Activated naive CD4-positive, alpha-beta T cell treated with anti-CD3 and anti-CD28 coated beads, Interleukin-2, amount 10 ng/mL, durations not matched to agents 7 days and 5 days (primary cell): ENCODE data around the gene GPR183.

ENCODE experiments used
- CTCF ChIA-PET: fragments of 350-600 bp; sonication (Branson Sonifier 250); formaldehyde crosslinking; loops from one replicate; lab custom pipeline; 2021; ENCODE audit warnings: antibody characterized with exemption; lab: Charles Lee
- DNase-seq: peaks from one replicate; pipeline ENCODE4 v3.0.0-alpha.2; 2020
- H3K27ac Mint-ChIP-seq: one replicate; pipeline ENCODE4 v1.8.0; 2021; ENCODE audit warnings: mild to moderate bottlenecking, moderate library complexity, mixed read lengths
- H3K27me3 Mint-ChIP-seq: one replicate; pipeline ENCODE4 v1.8.0; 2021; ENCODE audit warnings: mild to moderate bottlenecking, mixed read lengths
- H3K36me3 Mint-ChIP-seq: one replicate; pipeline ENCODE4 v1.8.0; 2021; ENCODE audit warnings: mixed read lengths
- H3K4me1 Mint-ChIP-seq: one replicate; pipeline ENCODE4 v1.8.0; 2021; ENCODE audit warnings: mixed read lengths
- H3K4me3 Mint-ChIP-seq: one replicate; pipeline ENCODE4 v1.8.0; 2021; ENCODE audit warnings: mild to moderate bottlenecking, moderate library complexity, mixed read lengths
- H3K9me3 Mint-ChIP-seq: one replicate; pipeline ENCODE4 v1.8.0; 2021; ENCODE audit warnings: mixed read lengths

Gene GPR183

GRCh38 chr13:99302637-99303505, 4.3 kb downstream of the GPR183 start:
- H3K27ac Mint-ChIP-seq: peak overlapping the region; percentile 84

GRCh38 chr13:99301913-99302636, 5.1 kb downstream of the GPR183 start:
- Mint-ChIP-seq H3K4me3 (peak overlapping the region; percentile 1), H3K27me3 (no peaks in the 10 kb centered on the region), H3K27ac (peak overlapping the region; percentile 84), H3K4me1 (peaks cover 86% of the 10 kb centered on the region), H3K36me3 (peaks cover 35% of the 10 kb centered on the region), H3K9me3 (no peaks in the 10 kb centered on the region)
- CTCF ChIA-PET: interaction anchor here (0.7 to 1.5 kb wide), 4 partner anchors 14 to 133 kb away, joined by 3 to 4 read pairs (median 3); no protein-coding TSS in a partner anchor
- DNase-seq: no peak

More at GRCh38 chr13:99302637-99303505, 4.3 kb downstream of the GPR183 start:
- H3K4me1 Mint-ChIP-seq: peaks cover 86% of the 10 kb centered on the region
- H3K36me3 Mint-ChIP-seq: peaks cover 31% of the 10 kb centered on the region
- no peaks in the 10 kb centered on the region for H3K27me3 Mint-ChIP-seq
- peak overlapping the region; percentile 70 for H3K4me3 Mint-ChIP-seq
- H3K9me3 Mint-ChIP-seq: no peaks in the 10 kb centered on the region
- CTCF ChIA-PET: interaction anchor here (0.7 to 1.5 kb wide), 7 partner anchors 15 to 134 kb away, joined by 3 to 5 read pairs (median 3); no protein-coding TSS in a partner anchor
- DNase-seq: no peak

- Mint-ChIP-seq H3K4me1 (peaks cover 86% of the 10 kb centered on the region), H3K27ac (peak overlapping the region; percentile 76), H3K36me3 (peaks cover 36% of the 10 kb centered on the region), H3K9me3 (no peaks in the 10 kb centered on the region), H3K4me3 (peak overlapping the region; percentile 25), H3K27me3 (no peaks in the 10 kb centered on the region)
- no peak for DNase-seq
- CTCF ChIA-PET: interaction anchor here (1.5 kb wide), 1 partner anchor 13 kb away, joined by 4 read pairs; no protein-coding TSS in a partner anchor
Measured at GRCh38 chr13:99301056-99301838, 6.0 kb downstream of the GPR183 start.

- no peak for DNase-seq
- H3K27me3 Mint-ChIP-seq: no peaks in the 10 kb centered on the region
- H3K4me1 Mint-ChIP-seq: peaks cover 88% of the 10 kb centered on the region
- CTCF ChIA-PET: interaction anchor here (1.3 kb wide), 1 partner anchor 137 kb away, joined by 5 read pairs; no protein-coding TSS in a partner anchor
- no peak overlapping the region for H3K27ac Mint-ChIP-seq
- H3K9me3 Mint-ChIP-seq: no peaks in the 10 kb centered on the region
- H3K4me3 Mint-ChIP-seq: no peak overlapping the region
- peaks cover 45% of the 10 kb centered on the region for H3K36me3 Mint-ChIP-seq
Measured at GRCh38 chr13:99299920-99300341, 7.3 kb downstream of the GPR183 start.

GRCh38 chr13:99299256-99299919, 7.8 kb downstream of the GPR183 start:
- H3K9me3 Mint-ChIP-seq: no peaks in the 10 kb centered on the region
- H3K4me3 Mint-ChIP-seq: no peak overlapping the region
- H3K27ac Mint-ChIP-seq: no peak overlapping the region

GRCh38 chr13:99298056-99298455, 9.1 kb downstream of the GPR183 start:
- no peaks in the 10 kb centered on the region for H3K9me3 Mint-ChIP-seq

More at GRCh38 chr13:99299256-99299919, 7.8 kb downstream of the GPR183 start:
- Mint-ChIP-seq H3K27me3 (no peaks in the 10 kb centered on the region), H3K4me1 (peaks cover 86% of the 10 kb centered on the region), H3K36me3 (peaks cover 44% of the 10 kb centered on the region)
- no peak for DNase-seq
- CTCF ChIA-PET: interaction anchor here (1.0 to 1.3 kb wide), 2 partner anchors 29 to 138 kb away, joined by 3 to 5 read pairs; no protein-coding TSS in a partner anchor

GRCh38 chr13:99297331-99297730, 9.9 kb downstream of the GPR183 start:
- peak overlapping the region; percentile 90 for H3K27ac Mint-ChIP-seq
- no peak for DNase-seq
- no peaks in the 10 kb centered on the region for H3K9me3 Mint-ChIP-seq
- H3K4me1 Mint-ChIP-seq: peaks cover 82% of the 10 kb centered on the region
- H3K27me3 Mint-ChIP-seq: no peaks in the 10 kb centered on the region
- CTCF ChIA-PET: interaction anchor here (0.6 to 2.6 kb wide), 13 partner anchors 9 to 139 kb away, joined by 3 to 15 read pairs (median 4); no protein-coding TSS in a partner anchor
- H3K36me3 Mint-ChIP-seq: peaks cover 46% of the 10 kb centered on the region
- H3K4me3 Mint-ChIP-seq: peak overlapping the region; percentile 36

More at GRCh38 chr13:99298056-99298455, 9.1 kb downstream of the GPR183 start:
- Mint-ChIP-seq H3K27me3 (no peaks in the 10 kb centered on the region), H3K4me3 (no peak overlapping the region), H3K4me1 (peaks cover 85% of the 10 kb centered on the region), H3K27ac (peak overlapping the region; percentile 90), H3K36me3 (peaks cover 44% of the 10 kb centered on the region)
- CTCF ChIA-PET: interaction anchor here (0.8 to 2.6 kb wide), 11 partner anchors 10 to 138 kb away, joined by 3 to 15 read pairs (median 4); no protein-coding TSS in a partner anchor
- no peak for DNase-seq

GRCh38 chr13:99296398-99296797, 10.8 kb downstream of the GPR183 start:
- DNase-seq: no peak
- peak overlapping the region; percentile 58 for H3K4me3 Mint-ChIP-seq
- H3K27me3 Mint-ChIP-seq: no peaks in the 10 kb centered on the region
- peak overlapping the region; percentile 90 for H3K27ac Mint-ChIP-seq
- H3K9me3 Mint-ChIP-seq: no peaks in the 10 kb centered on the region
- peaks cover 75% of the 10 kb centered on the region for H3K4me1 Mint-ChIP-seq
- CTCF ChIA-PET: interaction anchor here (0.8 to 2.6 kb wide), 5 partner anchors 26 to 140 kb away, joined by 4 to 15 read pairs (median 8); no protein-coding TSS in a partner anchor
- peaks cover 43% of the 10 kb centered on the region for H3K36me3 Mint-ChIP-seq

GRCh38 chr13:99295488-99296252, 11.5 kb downstream of the GPR183 start:
- CTCF ChIA-PET: interaction anchor here (0.8 to 2.6 kb wide), 4 partner anchors 25 to 141 kb away, joined by 4 to 15 read pairs (median 8); no protein-coding TSS in a partner anchor
- Mint-ChIP-seq H3K36me3 (peaks cover 49% of the 10 kb centered on the region), H3K4me3 (peak overlapping the region; percentile 22), H3K27me3 (no peaks in the 10 kb centered on the region), H3K27ac (peak overlapping the region; percentile 77), H3K9me3 (no peaks in the 10 kb centered on the region), H3K4me1 (peaks cover 76% of the 10 kb centered on the region)
- DNase-seq: peak; percentile 20

GRCh38 chr13:99294958-99295357, 12.2 kb downstream of the GPR183 start:
- Mint-ChIP-seq H3K36me3 (peaks cover 52% of the 10 kb centered on the region), H3K4me1 (peaks cover 74% of the 10 kb centered on the region), H3K27me3 (no peaks in the 10 kb centered on the region), H3K27ac (peak overlapping the region; percentile 77), H3K4me3 (no peak overlapping the region), H3K9me3 (no peaks in the 10 kb centered on the region)
- CTCF ChIA-PET: no interaction called here
- DNase-seq: no peak

- Mint-ChIP-seq H3K9me3 (no peaks in the 10 kb centered on the region), H3K36me3 (peaks cover 54% of the 10 kb centered on the region), H3K4me3 (no peak overlapping the region), H3K27ac (no peak overlapping the region), H3K4me1 (peaks cover 75% of the 10 kb centered on the region), H3K27me3 (no peaks in the 10 kb centered on the region)
- CTCF ChIA-PET: interaction anchor here (0.8 to 2.5 kb wide), 3 partner anchors 28 to 93 kb away, joined by 3 to 8 read pairs (median 4); no protein-coding TSS in a partner anchor
- no peak for DNase-seq
Measured at GRCh38 chr13:99294198-99294597, 13.0 kb downstream of the GPR183 start.

- CTCF ChIA-PET: interaction anchor here (1.8 to 2.5 kb wide), 3 partner anchors 24 to 144 kb away, joined by 4 to 9 read pairs (median 8); no protein-coding TSS in a partner anchor
- Mint-ChIP-seq H3K36me3 (peaks cover 58% of the 10 kb centered on the region), H3K27ac (no peak overlapping the region), H3K27me3 (no peaks in the 10 kb centered on the region), H3K9me3 (no peaks in the 10 kb centered on the region), H3K4me3 (no peak overlapping the region), H3K4me1 (peaks cover 78% of the 10 kb centered on the region)
- DNase-seq: no peak
Measured at GRCh38 chr13:99293178-99293577, 14.0 kb downstream of the GPR183 start.
